ENCODE data around the gene DPEP1.

Gene DPEP1

DNA sequence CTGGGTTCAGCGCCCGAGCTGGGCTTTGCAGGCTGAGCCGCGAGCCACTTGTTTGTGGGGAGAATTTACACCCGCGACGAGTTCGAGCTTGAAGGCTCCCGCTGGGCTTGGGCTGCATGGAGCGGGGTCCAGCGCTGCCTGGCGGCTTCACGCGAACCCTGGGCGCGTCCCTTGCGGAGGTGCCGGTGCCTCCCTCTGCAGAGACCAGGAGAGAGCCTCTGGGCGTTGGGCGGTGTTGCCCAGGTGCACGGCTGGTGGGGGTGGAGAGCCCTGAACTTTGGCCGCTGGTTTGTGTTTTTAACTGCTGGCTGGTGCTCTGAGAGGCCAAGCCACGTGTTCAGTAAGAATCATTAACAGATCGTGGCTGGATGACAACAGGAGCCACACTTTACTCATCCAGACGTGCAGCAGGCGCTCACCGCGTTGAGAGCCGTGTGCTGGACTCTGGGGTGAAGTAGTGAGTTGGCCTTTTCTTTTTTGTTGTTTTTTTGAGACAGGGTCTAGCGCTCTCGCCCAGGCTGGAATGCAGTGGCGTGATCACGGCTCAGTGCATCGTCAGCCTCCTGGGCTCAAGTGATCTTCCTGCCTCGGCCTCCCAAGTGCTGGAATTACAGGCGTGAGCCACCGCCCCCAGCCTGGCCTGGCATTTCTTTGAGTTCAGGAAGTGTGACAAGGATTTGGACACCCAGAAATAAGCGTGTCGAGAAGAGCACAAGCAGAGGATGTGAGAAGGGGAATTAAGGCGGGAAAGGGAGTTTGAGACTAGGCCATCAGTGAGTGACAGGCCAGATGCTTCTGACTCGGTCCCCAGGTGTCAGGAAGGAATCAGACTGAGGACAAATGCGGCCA lies 73.9 kb downstream of the DPEP1 start:
- DNase-seq (ENCODE audit: low read depth) = no peak
